HEK293T (cell line): ENCODE measurements around the gene BARX2.

ENCODE experiments used
- CTCF ChIA-PET: fragments of 350-600 bp; formaldehyde crosslinking; extraction: SDS; loops from one replicate; lab custom pipeline; 2021; ENCODE audit warnings: antibody characterized with exemption, inconsistent platforms; lab: Yijun Ruan, JAX
- POLR2A ChIA-PET: fragments of 350-600 bp; formaldehyde crosslinking; extraction: SDS; loops from one replicate; lab custom pipeline; 2020; ENCODE audit warnings: antibody characterized with exemption, inconsistent platforms; lab: Yijun Ruan, JAX
- DNase-seq: peaks from one replicate; pipeline ENCODE4 v3.0.0; 2012; ENCODE audit warnings: mixed read lengths; ENCODE audit errors: extremely low spot score
- ARNT ChIP-seq: fragments of 450-650 bp; IDR thresholded peaks from 2 replicates; pipeline ENCODE4 v1.6.1; 2017; ENCODE audit warnings: mild to moderate bottlenecking
- BHLHE40 ChIP-seq: fragments of 450-650 bp; IDR thresholded peaks from 2 replicates; pipeline ENCODE4 v1.6.1; 2016; ENCODE audit warnings: mild to moderate bottlenecking, moderate library complexity, borderline replicate concordance
- CTBP1 ChIP-seq: fragments of 450-650 bp; IDR thresholded peaks from 2 replicates; pipeline ENCODE4 v1.6.1; 2016; ENCODE audit warnings: borderline replicate concordance
- ELF4 ChIP-seq: fragments of 450-650 bp; IDR thresholded peaks from 2 replicates; pipeline ENCODE4 v1.6.1; 2017; ENCODE audit warnings: antibody characterized with exemption
- FOXA1 ChIP-seq: fragments of 450-650 bp; IDR thresholded peaks from 2 replicates; pipeline ENCODE4 v1.6.1; 2016; ENCODE audit warnings: mild to moderate bottlenecking
- FOXK2 ChIP-seq: fragments of 450-650 bp; IDR thresholded peaks from 2 replicates; pipeline ENCODE4 v1.6.1; 2016; ENCODE audit warnings: mild to moderate bottlenecking
- FOXM1 ChIP-seq: fragments of 450-650 bp; IDR thresholded peaks from 2 replicates; pipeline ENCODE4 v1.6.1; 2017; ENCODE audit warnings: mild to moderate bottlenecking, borderline replicate concordance
- HDGF ChIP-seq: fragments of 450-650 bp; IDR thresholded peaks from 2 replicates; pipeline ENCODE4 v1.6.1; 2017; ENCODE audit warnings: antibody characterized with exemption, borderline replicate concordance
- L3MBTL2 ChIP-seq: fragments of 450-650 bp; conservative IDR thresholded peaks from 2 replicates; pipeline ENCODE4 v1.6.1; 2016; ENCODE audit warnings: mild to moderate bottlenecking
- LEF1 ChIP-seq: fragments of 450-650 bp; IDR thresholded peaks from 2 replicates; pipeline ENCODE4 v1.6.1; 2017; ENCODE audit warnings: mild to moderate bottlenecking, borderline replicate concordance
- NFRKB ChIP-seq: fragments of 450-650 bp; IDR thresholded peaks from 2 replicates; pipeline ENCODE4 v1.6.1; 2016; ENCODE audit warnings: mild to moderate bottlenecking, moderate library complexity
- PKNOX1 ChIP-seq: fragments of 450-650 bp; IDR thresholded peaks from 2 replicates; pipeline ENCODE4 v1.6.1; 2016
- SP1 ChIP-seq: fragments of 450-650 bp; IDR thresholded peaks from 2 replicates; pipeline ENCODE4 v1.6.1; 2017
- SUZ12 ChIP-seq: fragments of 450-650 bp; IDR thresholded peaks from 2 replicates; pipeline ENCODE4 v1.6.1; 2016; ENCODE audit warnings: mild to moderate bottlenecking
- TARDBP ChIP-seq: fragments of 450-650 bp; IDR thresholded peaks from 2 replicates; pipeline ENCODE4 v1.6.1; 2016
- ZNF384 ChIP-seq: fragments of 450-650 bp; IDR thresholded peaks from 2 replicates; pipeline ENCODE4 v1.6.1; 2016

The BARX2 gene

GRCh38 chr11:129425214-129425613 lies 49.6 kb downstream of the BARX2 start:
- POLR2A ChIA-PET: no interaction called here
- no peak for DNase-seq
- TF ChIP-seq ZNF384: no peak
- TF ChIP-seq TARDBP: no peak
- no peak for TF ChIP-seq CTBP1
- TF ChIP-seq FOXA1: no peak
- TF ChIP-seq BHLHE40: no peak
- no peak for TF ChIP-seq PKNOX1
- CTCF ChIA-PET: no interaction called here

GRCh38 chr11:129426038-129426437 lies 50.4 kb downstream of the BARX2 start:
- TF ChIP-seq ELF4: no peak
- TF ChIP-seq NFRKB: no peak
- no peak for TF ChIP-seq TARDBP
- TF ChIP-seq FOXM1: no peak
- TF ChIP-seq HDGF: no peak
- TF ChIP-seq ZNF384: no peak
- TF ChIP-seq LEF1: no peak
- no peak for TF ChIP-seq ARNT
- TF ChIP-seq SP1: no peak
- no peak for TF ChIP-seq SUZ12
- TF ChIP-seq BHLHE40: no peak
- no peak for TF ChIP-seq FOXA1
- no peak for TF ChIP-seq CTBP1
- no peak for TF ChIP-seq FOXK2
- TF ChIP-seq L3MBTL2: no peak
- TF ChIP-seq PKNOX1: no peak
- POLR2A ChIA-PET: no interaction called here
- CTCF ChIA-PET: no interaction called here
- DNase-seq: no peak

GRCh38 chr11:129426776-129427175 lies 51.1 kb downstream of the BARX2 start:
- ChIA-PET CTCF (interaction anchor here (0.6 kb wide), 1 partner anchor 13 kb away, joined by 7 read pairs; no protein-coding TSS in a partner anchor), POLR2A (no interaction called here)

GRCh38 chr11:129427376-129427775 lies 51.7 kb downstream of the BARX2 start:
- POLR2A ChIA-PET: no interaction called here
- CTCF ChIA-PET: interaction anchor here (0.6 kb wide), 1 partner anchor 13 kb away, joined by 7 read pairs; no protein-coding TSS in a partner anchor
- TF ChIP-seq NFRKB (no peak), ARNT (no peak), L3MBTL2 (no peak), ZNF384 (no peak), FOXM1 (no peak), FOXK2 (no peak), ELF4 (no peak), SP1 (no peak), LEF1 (no peak), PKNOX1 (no peak), FOXA1 (no peak), CTBP1 (no peak), BHLHE40 (no peak), HDGF (no peak)
- no peak for DNase-seq

More at GRCh38 chr11:129426776-129427175, 51.1 kb downstream of the BARX2 start:
- TF ChIP-seq CTBP1 (no peak), LEF1 (no peak), FOXK2 (no peak), TARDBP (no peak), SUZ12 (no peak)
- no peak for DNase-seq

GRCh38 chr11:129427816-129428406 lies 52.3 kb downstream of the BARX2 start:
- DNase-seq: no peak
- TF ChIP-seq TARDBP: no peak
- no peak for TF ChIP-seq HDGF
- TF ChIP-seq FOXM1: no peak
- TF ChIP-seq LEF1: no peak
- TF ChIP-seq FOXK2: no peak
- no peak for TF ChIP-seq NFRKB
- no peak for TF ChIP-seq ZNF384
- no peak for TF ChIP-seq FOXA1
- TF ChIP-seq PKNOX1: no peak
- no peak for TF ChIP-seq CTBP1
- no peak for TF ChIP-seq BHLHE40
- CTCF ChIA-PET: no interaction called here
- POLR2A ChIA-PET: no interaction called here

GRCh38 chr11:129428557-129428956 lies 52.9 kb downstream of the BARX2 start:
- ChIA-PET POLR2A (no interaction called here), CTCF (no interaction called here)
- TF ChIP-seq L3MBTL2 (no peak), ZNF384 (no peak), NFRKB (no peak), ARNT (no peak), FOXK2 (no peak), FOXM1 (no peak), LEF1 (no peak), FOXA1 (no peak), SP1 (no peak), CTBP1 (no peak), ELF4 (no peak), TARDBP (no peak), BHLHE40 (no peak), SUZ12 (no peak), HDGF (no peak)
- no peak for DNase-seq
